ENCODE results near the gene YAE1. TPM values are rescaled to one million over a fixed set of nuclear protein-coding genes. Genes with fewer than 3 reads are reported as not detected.

YAE1 gene
- total RNA-seq, 1 donor from 2014 or later: 27.8 TPM

DNA sequence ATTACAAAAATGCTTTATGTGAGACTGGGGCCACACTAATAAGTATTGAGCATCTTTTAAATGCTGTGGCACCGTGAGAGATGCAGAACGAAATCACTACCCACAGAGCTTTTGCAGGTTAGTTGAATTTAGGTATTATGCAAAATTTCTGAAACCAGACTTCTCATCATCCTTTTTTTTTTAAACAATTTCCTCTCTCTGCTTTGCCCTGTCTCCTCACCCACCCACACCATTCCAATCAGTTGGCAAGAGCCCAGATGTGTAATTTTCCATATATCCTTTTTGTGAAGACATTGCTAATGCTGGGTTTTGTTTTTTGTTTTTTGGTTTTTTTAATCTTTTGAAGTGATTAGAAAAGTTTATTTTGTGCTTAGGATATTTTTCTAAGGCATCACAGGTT, 1.1 kb downstream of the YAE1 start:
- Histone ChIP-seq H3K27ac (ENCODE audit: low read depth, low read length) (no peak overlapping the region), H3K4me1 (ENCODE audit: insufficient read depth, low read length) (peaks cover 10% of the 10 kb centered on the region), H3K27me3 (ENCODE audit: insufficient read depth, low read length) (no peaks in the 10 kb centered on the region), H3K4me2 (ENCODE audit: low read length) (peak overlapping the region; percentile 90), H3K9me3 (ENCODE audit: insufficient read depth, low read depth, low read length) (no peaks in the 10 kb centered on the region), H3K4me3 (ENCODE audit: insufficient read depth, low read depth, low read length) (peak overlapping the region; percentile 97), H3K9ac (ENCODE audit: low read length) (peak overlapping the region; percentile 93), H3K36me3 (ENCODE audit: insufficient read depth, low read length) (peaks cover 2% of the 10 kb centered on the region), H3K79me2 (ENCODE audit: insufficient read depth, low read length) (peaks cover 40% of the 10 kb centered on the region), H4K20me1 (ENCODE audit: insufficient read depth, low read length) (no peaks in the 10 kb centered on the region), H2AFZ (ENCODE audit: low read depth, low read length) (no peak overlapping the region)
- FAIRE-seq (no peak), DNase-seq (ENCODE audit: low read depth) (peak; percentile 26)
- Mint-ChIP-seq H3K4me1 (ENCODE audit: low read depth, unreplicated experiment) (peaks cover 2% of the 10 kb centered on the region), H3K4me3 (ENCODE audit: unreplicated experiment) (peak overlapping the region; percentile 95), H3K27ac (ENCODE audit: unreplicated experiment) (no peak overlapping the region), H3K9me3 (ENCODE audit: unreplicated experiment) (no peaks in the 10 kb centered on the region), H3K36me3 (ENCODE audit: low read depth, unreplicated experiment) (peaks cover 5% of the 10 kb centered on the region), H3K27me3 (ENCODE audit: low read depth, unreplicated experiment) (no peaks in the 10 kb centered on the region)
- TF ChIP-seq, protein P1, sequence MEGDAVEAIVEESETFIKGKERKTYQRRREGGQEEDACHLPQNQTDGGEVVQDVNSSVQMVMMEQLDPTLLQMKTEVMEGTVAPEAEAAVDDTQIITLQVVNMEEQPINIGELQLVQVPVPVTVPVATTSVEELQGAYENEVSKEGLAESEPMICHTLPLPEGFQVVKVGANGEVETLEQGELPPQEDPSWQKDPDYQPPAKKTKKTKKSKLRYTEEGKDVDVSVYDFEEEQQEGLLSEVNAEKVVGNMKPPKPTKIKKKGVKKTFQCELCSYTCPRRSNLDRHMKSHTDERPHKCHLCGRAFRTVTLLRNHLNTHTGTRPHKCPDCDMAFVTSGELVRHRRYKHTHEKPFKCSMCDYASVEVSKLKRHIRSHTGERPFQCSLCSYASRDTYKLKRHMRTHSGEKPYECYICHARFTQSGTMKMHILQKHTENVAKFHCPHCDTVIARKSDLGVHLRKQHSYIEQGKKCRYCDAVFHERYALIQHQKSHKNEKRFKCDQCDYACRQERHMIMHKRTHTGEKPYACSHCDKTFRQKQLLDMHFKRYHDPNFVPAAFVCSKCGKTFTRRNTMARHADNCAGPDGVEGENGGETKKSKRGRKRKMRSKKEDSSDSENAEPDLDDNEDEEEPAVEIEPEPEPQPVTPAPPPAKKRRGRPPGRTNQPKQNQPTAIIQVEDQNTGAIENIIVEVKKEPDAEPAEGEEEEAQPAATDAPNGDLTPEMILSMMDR (IDR thresholded peaks at IDR 0.05; ENCODE audit: insufficient read depth, low read depth, low read length): no peak
- TF ChIP-seq EZH2 (IDR thresholded peaks at IDR 0.05; ENCODE audit: insufficient read depth, low read length): no peak

DNA sequence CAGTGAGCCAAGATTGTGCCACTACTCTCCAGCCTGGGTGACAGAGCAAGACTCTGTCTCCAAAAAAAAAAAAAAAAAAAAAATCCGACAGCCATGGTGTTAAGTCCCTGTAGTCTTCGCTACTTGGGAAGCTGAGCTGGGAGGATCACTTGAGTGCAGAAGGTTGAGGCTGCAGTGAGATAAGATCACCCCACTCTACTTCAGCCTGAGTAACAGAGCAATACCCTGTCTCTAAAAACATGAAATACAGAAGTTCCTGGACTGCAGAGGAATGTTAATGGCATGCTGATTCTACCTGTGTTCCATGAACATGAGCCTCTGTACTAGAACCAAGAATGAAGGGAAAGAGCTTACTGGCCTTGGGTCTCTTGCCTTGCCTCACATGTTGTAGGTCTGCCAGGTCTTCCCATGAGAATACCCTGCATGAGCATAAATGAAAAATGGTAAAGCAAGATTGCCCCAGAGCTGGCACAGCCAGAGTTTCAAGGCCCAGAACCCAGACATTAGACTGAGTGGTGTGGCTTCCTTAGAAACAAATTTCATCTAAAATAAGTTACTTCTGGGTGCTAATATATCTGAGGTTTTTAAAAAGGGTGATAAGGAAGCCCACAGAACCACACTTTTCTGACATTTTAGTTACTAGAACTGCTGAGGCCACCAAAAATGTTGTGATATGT, 8.6 kb downstream of the YAE1 start:
- H3K36me3 ChIP-seq (ENCODE audit: insufficient read depth, low read length): peaks cover 7% of the 10 kb centered on the region
- H3K4me1 ChIP-seq (ENCODE audit: insufficient read depth, low read length): no peaks in the 10 kb centered on the region
- peaks cover 6% of the 10 kb centered on the region for H3K79me2 ChIP-seq (ENCODE audit: insufficient read depth, low read length)
- Mint-ChIP-seq H3K27me3 (ENCODE audit: low read depth, unreplicated experiment) (no peaks in the 10 kb centered on the region), H3K4me1 (ENCODE audit: low read depth, unreplicated experiment) (peaks cover 3% of the 10 kb centered on the region), H3K4me3 (ENCODE audit: unreplicated experiment) (no peak overlapping the region), H3K36me3 (ENCODE audit: low read depth, unreplicated experiment) (peaks cover 16% of the 10 kb centered on the region), H3K27ac (ENCODE audit: unreplicated experiment) (no peak overlapping the region), H3K9me3 (ENCODE audit: unreplicated experiment) (no peaks in the 10 kb centered on the region)
- H3K9ac ChIP-seq (ENCODE audit: low read length): no peak overlapping the region
- TF ChIP-seq EZH2 (IDR thresholded peaks at IDR 0.05; ENCODE audit: insufficient read depth, low read length): no peak
- TF ChIP-seq, protein P1 (IDR thresholded peaks at IDR 0.05; ENCODE audit: insufficient read depth, low read depth, low read length): no peak
- no peaks in the 10 kb centered on the region for H3K9me3 ChIP-seq (ENCODE audit: insufficient read depth, low read depth, low read length)
- H3K27ac ChIP-seq (ENCODE audit: low read depth, low read length): no peak overlapping the region
- DNase-seq (ENCODE audit: low read depth): no peak
- H3K4me3 ChIP-seq (ENCODE audit: insufficient read depth, low read depth, low read length): no peak overlapping the region
- no peak overlapping the region for H2AFZ ChIP-seq (ENCODE audit: low read depth, low read length)
- FAIRE-seq: peak; percentile 9
- peaks cover 4% of the 10 kb centered on the region for H4K20me1 ChIP-seq (ENCODE audit: insufficient read depth, low read length)
- no peaks in the 10 kb centered on the region for H3K27me3 ChIP-seq (ENCODE audit: insufficient read depth, low read length)
- H3K4me2 ChIP-seq (ENCODE audit: low read length): no peak overlapping the region

DNA sequence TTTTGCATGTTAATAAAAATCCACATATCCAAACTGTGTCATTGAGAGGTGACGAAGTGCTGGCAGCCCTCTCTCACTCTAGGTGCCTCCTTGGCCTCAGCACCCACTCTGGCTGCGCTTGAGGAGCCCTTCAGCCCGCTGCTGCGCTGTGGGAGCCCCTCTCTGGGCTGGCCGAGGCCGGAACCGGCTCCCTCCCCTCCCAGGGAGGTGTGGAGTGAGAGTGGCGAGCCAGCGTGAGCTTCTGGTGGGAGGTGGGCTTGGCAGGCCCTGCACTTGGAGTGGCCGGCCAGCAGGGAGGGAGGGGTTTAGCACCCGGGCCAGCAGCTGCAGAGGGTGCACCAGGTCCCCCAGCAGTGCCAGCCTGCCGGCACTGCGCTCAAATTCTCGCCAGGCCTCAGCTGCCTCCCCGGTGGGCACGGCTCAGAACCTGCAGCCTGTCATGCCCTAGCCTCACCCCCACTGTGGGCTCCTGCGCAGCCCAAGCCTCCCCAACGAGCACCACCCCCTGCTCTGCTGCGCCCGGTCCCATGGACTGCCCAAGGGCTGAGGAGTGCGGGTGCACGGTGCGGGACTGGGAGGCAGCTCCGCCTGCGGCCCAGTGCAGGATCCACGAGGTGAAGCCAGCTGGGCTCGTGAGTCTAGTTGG, 11.1 kb downstream of the YAE1 start:
- no peak for FAIRE-seq
- Histone ChIP-seq H3K9me3 (ENCODE audit: insufficient read depth, low read depth, low read length) (no peaks in the 10 kb centered on the region), H3K27ac (ENCODE audit: low read depth, low read length) (no peak overlapping the region), H2AFZ (ENCODE audit: low read depth, low read length) (no peak overlapping the region), H3K4me3 (ENCODE audit: insufficient read depth, low read depth, low read length) (no peak overlapping the region), H3K27me3 (ENCODE audit: insufficient read depth, low read length) (no peaks in the 10 kb centered on the region), H3K79me2 (ENCODE audit: insufficient read depth, low read length) (no peaks in the 10 kb centered on the region), H3K9ac (ENCODE audit: low read length) (no peak overlapping the region), H3K4me1 (ENCODE audit: insufficient read depth, low read length) (peaks cover 4% of the 10 kb centered on the region), H4K20me1 (ENCODE audit: insufficient read depth, low read length) (peaks cover 4% of the 10 kb centered on the region), H3K36me3 (ENCODE audit: insufficient read depth, low read length) (peaks cover 4% of the 10 kb centered on the region), H3K4me2 (ENCODE audit: low read length) (no peak overlapping the region)
- no peak for DNase-seq (ENCODE audit: low read depth)
- H3K4me3 Mint-ChIP-seq (ENCODE audit: unreplicated experiment): no peak overlapping the region
- H3K9me3 Mint-ChIP-seq (ENCODE audit: unreplicated experiment): no peaks in the 10 kb centered on the region
- H3K27ac Mint-ChIP-seq (ENCODE audit: unreplicated experiment): no peak overlapping the region
- no peaks in the 10 kb centered on the region for H3K27me3 Mint-ChIP-seq (ENCODE audit: low read depth, unreplicated experiment)
- peaks cover 6% of the 10 kb centered on the region for H3K4me1 Mint-ChIP-seq (ENCODE audit: low read depth, unreplicated experiment)
- H3K36me3 Mint-ChIP-seq (ENCODE audit: low read depth, unreplicated experiment): peaks cover 10% of the 10 kb centered on the region
- TF ChIP-seq, protein P1 (IDR thresholded peaks at IDR 0.05; ENCODE audit: insufficient read depth, low read depth, low read length): no peak
- no peak for TF ChIP-seq EZH2 (IDR thresholded peaks at IDR 0.05; ENCODE audit: insufficient read depth, low read length)

Data from astrocyte (in vitro differentiated cells and primary cell).